Neural progenitor cell (in vitro differentiated cells): Measurements from ENCODE around the gene ILKAP. TPM values are rescaled to one million over a fixed set of nuclear protein-coding genes. Genes with fewer than 3 reads are reported as not detected.

Experiments used
- DNase-seq: peaks from one replicate; pipeline ENCODE4 v3.0.0-alpha.2; 2016; ENCODE audit warnings: low spot score
- H2AFZ ChIP-seq: fragments of 200-600 bp; sonication (generic); replicated peaks from 2 replicates; pipeline ENCODE4 v1.6.1; 2016; ENCODE audit warnings: antibody characterized with exemption
- H3F3A ChIP-seq: fragments of 200-600 bp; sonication (generic); 2 replicates; pipeline ENCODE4 v1.6.1; 2016; ENCODE audit warnings: antibody characterized with exemption, low read depth
- H3K27ac ChIP-seq: fragments of 200-600 bp; sonication (generic); 2 replicates; pipeline ENCODE4 v1.5.1; 2016; ENCODE audit warnings: mild to moderate bottlenecking
- H3K27me3 ChIP-seq: fragments of 200-600 bp; sonication (generic); 2 replicates; pipeline ENCODE4 v1.6.1; 2016; ENCODE audit warnings: mild to moderate bottlenecking, moderate library complexity
- H3K36me3 ChIP-seq: fragments of 200-600 bp; sonication (generic); 2 replicates; pipeline ENCODE4 v1.5.1; 2016
- H3K4me1 ChIP-seq: fragments of 200-600 bp; sonication (generic); 2 replicates; pipeline ENCODE4 v1.6.1; 2016; ENCODE audit warnings: mixed run types
- H3K4me2 ChIP-seq: fragments of 200-600 bp; sonication (generic); 2 replicates; pipeline ENCODE4 v1.6.1; 2016
- H3K4me3 ChIP-seq: fragments of 200-600 bp; sonication (generic); 2 replicates; pipeline ENCODE4 v1.5.1; 2016
- H3K79me2 ChIP-seq: fragments of 200-600 bp; sonication (generic); 2 replicates; pipeline ENCODE4 v1.6.1; 2016; ENCODE audit warnings: low read depth
- H3K9ac ChIP-seq: fragments of 200-600 bp; sonication (generic); 2 replicates; pipeline ENCODE4 v1.6.1; 2016
- H3K9me3 ChIP-seq: fragments of 200-600 bp; sonication (generic); 2 replicates; pipeline ENCODE4 v1.5.1; 2016; ENCODE audit warnings: low read depth
- H4K20me1 ChIP-seq: fragments of 200-600 bp; sonication (generic); 2 replicates; pipeline ENCODE4 v1.6.1; 2016; ENCODE audit warnings: low read depth
- H3K27ac Mint-ChIP-seq: 3 replicates; pipeline ENCODE4 v1.8.0; 2021; ENCODE audit warnings: mixed read lengths
- H3K27me3 Mint-ChIP-seq: 2 replicates; pipeline ENCODE4 v1.8.0; 2022; ENCODE audit warnings: low read depth, mild to moderate bottlenecking, inconsistent platforms, moderate library complexity, mixed read lengths; ENCODE audit not compliant: insufficient read depth
- H3K36me3 Mint-ChIP-seq: 3 replicates; pipeline ENCODE4 v1.8.0; 2021; ENCODE audit warnings: mixed read lengths
- H3K4me1 Mint-ChIP-seq: 3 replicates; pipeline ENCODE4 v1.8.0; 2021; ENCODE audit warnings: mixed read lengths
- H3K4me3 Mint-ChIP-seq: 3 replicates; pipeline ENCODE4 v1.8.0; 2021; ENCODE audit warnings: mild to moderate bottlenecking, moderate library complexity, mixed read lengths
- H3K9me3 Mint-ChIP-seq: 3 replicates; pipeline ENCODE4 v1.8.0; 2020; ENCODE audit warnings: mixed read lengths
- CTCF ChIP-seq: fragments of 200-600 bp; sonication (generic); IDR thresholded peaks from 2 replicates; pipeline ENCODE4 v1.5.1; 2017; ENCODE audit warnings: antibody characterized with exemption, mild to moderate bottlenecking
- EZH2 ChIP-seq: fragments of 200-600 bp; sonication (generic); IDR thresholded peaks from 2 replicates; pipeline ENCODE4 v1.6.1; 2017; ENCODE audit warnings: antibody characterized with exemption, mild to moderate bottlenecking, moderate library complexity
- EZH2phosphoT487 ChIP-seq: fragments of 200-600 bp; sonication (generic); IDR thresholded peaks from 2 replicates; pipeline ENCODE4 v1.6.1; 2017; ENCODE audit warnings: antibody characterized with exemption
- total RNA-seq: library from RNA; depleted of rRNA; stranded (reverse); fragments of >200 nt; gene quantifications from 2 replicates; pipeline ENCODE4 v1.2.3, GENCODE V29; 2015; ENCODE audit warnings: low replicate concordance

The ILKAP gene
- total RNA-seq, 1 donor from 2014 or later: 19.0 TPM

GRCh38 chr2:238228700-238229099 lies 25.2 kb upstream of the ILKAP start:
- no peaks in the 10 kb centered on the region for H4K20me1 ChIP-seq
- H3K9me3 ChIP-seq: no peaks in the 10 kb centered on the region
- H3K27me3 ChIP-seq: peaks cover 34% of the 10 kb centered on the region
- no peaks in the 10 kb centered on the region for H3K36me3 ChIP-seq
- no peak overlapping the region for H3K27ac Mint-ChIP-seq
- H3K9me3 Mint-ChIP-seq: peaks cover 6% of the 10 kb centered on the region
- H3K27ac ChIP-seq: no peak overlapping the region
- H3K4me3 Mint-ChIP-seq: no peak overlapping the region
- H3K4me1 ChIP-seq: no peaks in the 10 kb centered on the region
- DNase-seq: no peak
- H3F3A ChIP-seq: peaks cover 11% of the 10 kb centered on the region
- TF ChIP-seq EZH2: no peak
- no peak for TF ChIP-seq EZH2phosphoT487
- no peak for TF ChIP-seq CTCF
- peaks cover 7% of the 10 kb centered on the region for H3K27me3 Mint-ChIP-seq
- H3K36me3 Mint-ChIP-seq: peaks cover 1% of the 10 kb centered on the region
- no peak overlapping the region for H3K4me3 ChIP-seq
- H3K9ac ChIP-seq: no peak overlapping the region
- no peak overlapping the region for H2AFZ ChIP-seq
- no peak overlapping the region for H3K4me2 ChIP-seq
- H3K79me2 ChIP-seq: no peaks in the 10 kb centered on the region
- H3K4me1 Mint-ChIP-seq: peaks cover 2% of the 10 kb centered on the region

GRCh38 chr2:238227587-238228032 lies 24.1 kb upstream of the ILKAP start:
- Histone ChIP-seq H3K4me1 (no peaks in the 10 kb centered on the region), H3K79me2 (no peaks in the 10 kb centered on the region)

GRCh38 chr2:238226698-238227586 lies 23.4 kb upstream of the ILKAP start:
- H3K27ac Mint-ChIP-seq: no peak overlapping the region
- H3K4me3 Mint-ChIP-seq: no peak overlapping the region
- peaks cover 4% of the 10 kb centered on the region for H3K4me1 Mint-ChIP-seq
- Histone ChIP-seq H2AFZ (no peak overlapping the region), H3K4me1 (no peaks in the 10 kb centered on the region), H3K4me2 (no peak overlapping the region), H3K9ac (no peak overlapping the region), H3K79me2 (no peaks in the 10 kb centered on the region), H3K27ac (no peak overlapping the region), H4K20me1 (no peaks in the 10 kb centered on the region), H3K4me3 (no peak overlapping the region), H3K36me3 (no peaks in the 10 kb centered on the region), H3K27me3 (peaks cover 30% of the 10 kb centered on the region), H3F3A (peaks cover 11% of the 10 kb centered on the region), H3K9me3 (no peaks in the 10 kb centered on the region)
- DNase-seq: no peak
- peaks cover 1% of the 10 kb centered on the region for H3K9me3 Mint-ChIP-seq
- H3K36me3 Mint-ChIP-seq: peaks cover 1% of the 10 kb centered on the region
- no peak for TF ChIP-seq CTCF
- TF ChIP-seq EZH2: no peak
- peaks cover 2% of the 10 kb centered on the region for H3K27me3 Mint-ChIP-seq

More at GRCh38 chr2:238227587-238228032, 24.1 kb upstream of the ILKAP start:
- H3K4me1 Mint-ChIP-seq: peaks cover 4% of the 10 kb centered on the region
- Histone ChIP-seq H3F3A (peaks cover 11% of the 10 kb centered on the region), H3K36me3 (no peaks in the 10 kb centered on the region), H3K4me2 (no peak overlapping the region), H3K4me3 (no peak overlapping the region), H3K9me3 (no peaks in the 10 kb centered on the region), H3K27me3 (peaks cover 34% of the 10 kb centered on the region), H3K27ac (no peak overlapping the region), H2AFZ (no peak overlapping the region), H3K9ac (no peak overlapping the region), H4K20me1 (no peaks in the 10 kb centered on the region)
- H3K27me3 Mint-ChIP-seq: peaks cover 4% of the 10 kb centered on the region
- no peak overlapping the region for H3K4me3 Mint-ChIP-seq
- DNase-seq: no peak
- no peak overlapping the region for H3K27ac Mint-ChIP-seq
- peaks cover 1% of the 10 kb centered on the region for H3K36me3 Mint-ChIP-seq
- no peak for TF ChIP-seq EZH2
- TF ChIP-seq EZH2phosphoT487: no peak
- no peak for TF ChIP-seq CTCF
- H3K9me3 Mint-ChIP-seq: peaks cover 6% of the 10 kb centered on the region
